ENCODE results near the gene PACS1.

The PACS1 gene

DNA sequence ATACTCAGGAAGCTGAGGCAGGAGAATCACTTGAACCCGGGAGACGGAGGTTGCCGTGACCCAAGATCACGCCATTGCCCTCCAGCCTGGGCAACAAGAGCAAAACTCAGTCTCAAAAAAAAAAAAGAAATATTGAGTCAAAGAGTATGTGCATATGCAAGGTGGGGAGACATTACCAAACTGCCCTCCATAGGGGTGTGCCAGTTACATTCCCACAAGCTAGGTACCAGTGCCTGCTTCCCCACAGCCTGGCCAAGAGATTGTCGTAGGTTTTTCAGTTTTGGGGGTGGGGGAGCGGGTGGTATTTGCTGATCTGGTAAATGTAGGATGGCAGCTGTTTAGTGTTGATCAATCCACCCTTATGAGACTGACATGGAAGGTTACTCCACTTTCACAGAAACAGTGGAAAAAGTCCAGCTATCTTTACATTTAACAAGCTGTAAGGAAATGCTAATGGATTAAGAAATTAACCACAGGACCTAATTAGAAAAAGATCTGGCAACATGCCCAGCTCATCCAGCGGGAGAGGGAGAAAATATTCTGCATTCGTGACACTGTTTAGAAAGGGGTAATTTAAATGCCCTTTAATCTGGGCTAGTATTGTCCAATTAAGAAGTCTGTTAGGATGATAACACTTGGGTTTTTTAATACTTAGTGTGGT is 89.4 kb downstream of the PACS1 start:
- no peak for TF ChIP-seq CTCF (IDR thresholded peaks at IDR 0.05; ENCODE audit: insufficient read depth, missing control alignments)
- FAIRE-seq (no peak), DNase-seq (ENCODE audit: insufficient read length, low spot score) (no peak)

DNA sequence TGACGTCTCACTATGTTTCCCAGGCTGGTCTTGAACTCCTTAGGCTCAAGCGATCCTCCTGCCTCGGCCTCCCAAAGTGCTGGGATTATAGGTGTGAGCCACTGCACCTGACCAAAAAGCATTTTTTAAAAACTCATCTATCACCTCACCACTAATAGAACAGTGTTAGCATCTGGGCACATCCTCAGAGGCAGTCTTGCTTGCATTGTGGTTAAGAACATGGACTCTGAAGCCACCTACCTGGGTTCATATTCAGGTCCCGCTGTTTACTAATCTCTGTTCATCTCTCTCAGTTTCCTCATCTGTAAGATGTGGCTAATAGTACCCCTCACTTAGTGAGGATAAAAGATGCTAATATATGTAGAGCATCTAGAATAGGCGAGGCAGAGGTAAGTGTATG is 90.6 kb downstream of the PACS1 start:
- DNase-seq (ENCODE audit: insufficient read length, low spot score) = no peak
- FAIRE-seq = no peak
- no peak for TF ChIP-seq CTCF (IDR thresholded peaks at IDR 0.05; ENCODE audit: insufficient read depth, missing control alignments)

GRCh38 chr11:66168289-66168688 is 98.2 kb downstream of the PACS1 start:
- no peak for FAIRE-seq
- DNase-seq (ENCODE audit: insufficient read length, low spot score) = no peak
- TF ChIP-seq CTCF (IDR thresholded peaks at IDR 0.05; ENCODE audit: insufficient read depth, missing control alignments) = no peak

GRCh38 chr11:66172146-66172545 is 102.1 kb downstream of the PACS1 start:
- FAIRE-seq (no peak), DNase-seq (ENCODE audit: insufficient read length, low spot score) (no peak)
- no peak for TF ChIP-seq CTCF (IDR thresholded peaks at IDR 0.05; ENCODE audit: insufficient read depth, missing control alignments)

- DNase-seq (ENCODE audit: insufficient read length, low spot score) (no peak), FAIRE-seq (no peak)
- TF ChIP-seq CTCF (IDR thresholded peaks at IDR 0.05; ENCODE audit: insufficient read depth, missing control alignments) = no peak
Observed at GRCh38 chr11:66176650-66177049, 106.6 kb downstream of the PACS1 start.

- DNase-seq (ENCODE audit: insufficient read length, low spot score) (no peak), FAIRE-seq (no peak)
- no peak for TF ChIP-seq CTCF (IDR thresholded peaks at IDR 0.05; ENCODE audit: insufficient read depth, missing control alignments)
Observed at GRCh38 chr11:66178183-66178582, 108.1 kb downstream of the PACS1 start.

DNA sequence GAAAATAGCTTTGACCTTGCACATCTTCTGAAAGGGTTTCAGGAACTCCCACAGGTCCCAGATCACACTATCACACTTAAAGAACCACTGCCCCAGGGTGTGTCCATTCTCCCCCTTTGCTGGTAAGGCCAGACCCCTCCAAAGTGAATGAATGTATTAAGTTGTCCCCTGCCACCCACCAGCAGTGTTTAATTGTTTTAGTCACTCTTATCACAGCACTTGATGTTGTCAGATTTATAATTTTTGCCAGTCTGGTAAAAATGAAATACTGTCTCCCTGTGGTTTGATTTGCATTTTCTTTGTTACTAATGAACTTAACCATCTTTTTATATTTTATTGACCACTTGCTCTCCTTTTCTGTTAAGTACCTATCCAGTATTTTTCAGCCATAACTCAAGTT is 108.8 kb downstream of the PACS1 start:
- DNase-seq (ENCODE audit: insufficient read length, low spot score) (no peak), FAIRE-seq (no peak)
- no peak for TF ChIP-seq CTCF (IDR thresholded peaks at IDR 0.05; ENCODE audit: insufficient read depth, missing control alignments)

Data from D721Med (cell line).